K562 (cell line): Measurements from ENCODE around the gene EIF1B. TPM values are rescaled to one million over a fixed set of nuclear protein-coding genes. Genes with fewer than 3 reads are reported as not detected.

Experiments used
- ARNT ChIP-seq, 2 experiments: fragments of 450-650 bp; IDR thresholded peaks; 2 replicates each; pipeline ENCODE4 v1.6.1; 2016; ENCODE audit warnings: mild to moderate bottlenecking in 1 of 2
- ESRRA ChIP-seq: fragments of 450-650 bp; IDR thresholded peaks from 2 replicates; pipeline ENCODE4 v1.6.1; 2014; ENCODE audit warnings: low read depth, mild to moderate bottlenecking, moderate library complexity, borderline replicate concordance
- NR1H2 ChIP-seq: sonication (generic); formaldehyde crosslinking; IDR thresholded peaks from 2 replicates; pipeline ENCODE4 v1.4.0; 2020; ENCODE audit warnings: mild to moderate bottlenecking, missing genetic modification reagents
- NR4A1 ChIP-seq, 2 experiments: fragments of 250-450 bp in 1 of 2; fragments of 450-650 bp in 1 of 2; sonication (Bioruptor Pico) in 1 of 2; IDR thresholded peaks; 2 replicates each; pipeline versions ENCODE4 v1.4.0 to v1.6.1; 2016 to 2020; ENCODE audit warnings: mild to moderate bottlenecking in 2 of 2, missing compliant biosample characterization in 1 of 2, missing genetic modification characterization in 1 of 2, moderate library complexity in 1 of 2
- RBM17 ChIP-seq: fragments of 200-400 bp; formaldehyde crosslinking; IDR thresholded peaks from 2 replicates; pipeline ENCODE4 v1.6.1; 2017; ENCODE audit warnings: low read depth, mild to moderate bottlenecking, low read length, borderline replicate concordance
- RFX1 ChIP-seq: fragments of 450-650 bp; IDR thresholded peaks from 2 replicates; pipeline ENCODE4 v1.6.1; 2016; ENCODE audit warnings: mild to moderate bottlenecking, moderate library complexity
- SMC3 ChIP-seq: conservative IDR thresholded peaks from 2 replicates; pipeline ENCODE4 v1.6.1; 2011; ENCODE audit warnings: low read depth, low read length, improper control_type of control experiment; ENCODE audit not compliant: insufficient read depth
- TCF3 ChIP-seq: sonication (generic); formaldehyde crosslinking; IDR thresholded peaks from 2 replicates; pipeline ENCODE4 v1.4.0; 2020; ENCODE audit warnings: mild to moderate bottlenecking, missing genetic modification reagents
- U2AF2 ChIP-seq: fragments of 200-400 bp; formaldehyde crosslinking; optimal IDR thresholded peaks from 2 replicates; pipeline ENCODE3; 2017; ENCODE audit warnings: low read depth, mild to moderate bottlenecking, low read length
- ZEB2 ChIP-seq: fragments of 450-650 bp; IDR thresholded peaks from 2 replicates; pipeline ENCODE4 v1.6.1; 2016
- ZNF239 ChIP-seq: fragments of 250-450 bp; sonication (Bioruptor Pico); IDR thresholded peaks from 2 replicates; pipeline ENCODE4 v1.4.0; 2020; ENCODE audit warnings: mild to moderate bottlenecking
- ZNF311 ChIP-seq: fragments of 250-450 bp; sonication (Bioruptor Pico); IDR thresholded peaks from 2 replicates; pipeline ENCODE4 v1.4.0; 2020; ENCODE audit warnings: mild to moderate bottlenecking, moderate library complexity
- ZNF76 ChIP-seq: fragments of 250-450 bp; sonication (Bioruptor Pico); IDR thresholded peaks from 2 replicates; pipeline ENCODE4 v1.4.0; 2020; ENCODE audit warnings: mild to moderate bottlenecking, moderate library complexity, borderline replicate concordance
- polyA plus RNA-seq, 8 experiments: library from polyadenylated mRNA; depleted of rRNA in 4 of 8; stranded (reverse) in 5 of 8; unstranded in 3 of 8; fragments of >200 nt; fragmentation: Nextera tagmentation in 2 of 8; fragmentation: Illumina TruSeq in 1 of 8; extraction: Ambion mirVana in 2 of 8; extraction: Trizol in 1 of 8; gene quantifications; 2 replicates each; pipeline versions ENCODE4 v1.2.1 to v1.2.3, GENCODE V29; 2011 to 2014; ENCODE audit warnings: inconsistent platforms in 1 of 8, missing spikeins in 1 of 8
- total RNA-seq, 7 experiments: library from RNA; depleted of rRNA in 6 of 7; stranded (reverse); fragments of >200 nt in 6 of 7; fragmentation: Illumina TruSeq in 2 of 7; extraction: Trizol in 2 of 7; gene quantifications; 2 replicates each; pipeline versions ENCODE4 v1.2.1 to v1.2.3, GENCODE V29; 2011 to 2021; ENCODE audit warnings: low replicate concordance in 1 of 7
- TF ChIP-seq, protein P1 (sequence below): fragments of 150-350 bp; IDR thresholded peaks from 2 replicates; pipeline ENCODE4 v1.6.1; 2014; ENCODE audit warnings: low read depth, mild to moderate bottlenecking, low read length, borderline replicate concordance
- TF ChIP-seq, protein P2 (sequence below): fragments of 450-650 bp; IDR thresholded peaks from 2 replicates; pipeline ENCODE4 v1.6.1; 2016; ENCODE audit warnings: missing biosample characterization, missing genetic modification characterization
- TF ChIP-seq, protein P3 (sequence below): sonication (generic); formaldehyde crosslinking; IDR thresholded peaks from 2 replicates; pipeline ENCODE4 v1.8.0; 2022; ENCODE audit warnings: missing genetic modification reagents, mild to moderate bottlenecking, moderate library complexity, borderline replicate concordance

Gene EIF1B
- total and polyA plus RNA-seq, 9 of the 15 experiments (the other 6 are each of a cell fraction or from before 2014, with no cell fraction given) = 18.1 to 184 (median 78.9) TPM

DNA sequence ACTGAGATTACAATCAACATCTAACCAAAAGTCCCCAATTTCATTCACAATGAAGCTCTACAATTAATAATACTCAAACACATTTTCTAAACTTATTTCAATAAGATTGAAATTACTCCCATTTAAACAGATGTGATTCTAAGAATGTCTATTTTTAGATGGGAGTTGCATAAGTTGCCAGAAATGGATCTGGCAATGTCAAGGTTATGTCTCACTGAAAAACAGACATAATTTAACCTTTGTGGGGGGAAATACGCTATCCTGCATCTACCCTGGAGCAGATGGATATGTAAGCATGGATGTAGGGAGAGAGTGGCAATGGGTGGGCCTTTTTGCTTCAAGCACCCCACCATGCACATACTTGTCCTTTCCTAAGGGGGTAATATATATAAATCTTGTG, 6.7 kb upstream of the EIF1B start (continued):
- TF ChIP-seq, protein P1, sequence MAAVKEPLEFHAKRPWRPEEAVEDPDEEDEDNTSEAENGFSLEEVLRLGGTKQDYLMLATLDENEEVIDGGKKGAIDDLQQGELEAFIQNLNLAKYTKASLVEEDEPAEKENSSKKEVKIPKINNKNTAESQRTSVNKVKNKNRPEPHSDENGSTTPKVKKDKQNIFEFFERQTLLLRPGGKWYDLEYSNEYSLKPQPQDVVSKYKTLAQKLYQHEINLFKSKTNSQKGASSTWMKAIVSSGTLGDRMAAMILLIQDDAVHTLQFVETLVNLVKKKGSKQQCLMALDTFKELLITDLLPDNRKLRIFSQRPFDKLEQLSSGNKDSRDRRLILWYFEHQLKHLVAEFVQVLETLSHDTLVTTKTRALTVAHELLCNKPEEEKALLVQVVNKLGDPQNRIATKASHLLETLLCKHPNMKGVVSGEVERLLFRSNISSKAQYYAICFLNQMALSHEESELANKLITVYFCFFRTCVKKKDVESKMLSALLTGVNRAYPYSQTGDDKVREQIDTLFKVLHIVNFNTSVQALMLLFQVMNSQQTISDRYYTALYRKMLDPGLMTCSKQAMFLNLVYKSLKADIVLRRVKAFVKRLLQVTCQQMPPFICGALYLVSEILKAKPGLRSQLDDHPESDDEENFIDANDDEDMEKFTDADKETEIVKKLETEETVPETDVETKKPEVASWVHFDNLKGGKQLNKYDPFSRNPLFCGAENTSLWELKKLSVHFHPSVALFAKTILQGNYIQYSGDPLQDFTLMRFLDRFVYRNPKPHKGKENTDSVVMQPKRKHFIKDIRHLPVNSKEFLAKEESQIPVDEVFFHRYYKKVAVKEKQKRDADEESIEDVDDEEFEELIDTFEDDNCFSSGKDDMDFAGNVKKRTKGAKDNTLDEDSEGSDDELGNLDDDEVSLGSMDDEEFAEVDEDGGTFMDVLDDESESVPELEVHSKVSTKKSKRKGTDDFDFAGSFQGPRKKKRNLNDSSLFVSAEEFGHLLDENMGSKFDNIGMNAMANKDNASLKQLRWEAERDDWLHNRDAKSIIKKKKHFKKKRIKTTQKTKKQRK = no peak
- TF ChIP-seq RFX1 (no peak), ZNF311 (CRISPR knock-in tag) (no peak), ZEB2 (no peak), ESRRA (no peak), ZNF239 (CRISPR knock-in tag) (no peak), TCF3 (CRISPR knock-in tag) (no peak), NR1H2 (CRISPR knock-in tag) (no peak), RBM17 (no peak), NR4A1 (CRISPR knock-in tag; IDR thresholded peaks at IDR 0.05) (no peak), NR4A1 (tag; IDR thresholded peaks at IDR 0.05) (peak; percentile 32; the same call in 1 of the 2 replicates), U2AF2 (no peak), ZNF76 (CRISPR knock-in tag) (no peak), SMC3 (no peak), ARNT (IDR thresholded peaks at IDR 0.05) (no peak)
- TF ChIP-seq, protein P2, sequence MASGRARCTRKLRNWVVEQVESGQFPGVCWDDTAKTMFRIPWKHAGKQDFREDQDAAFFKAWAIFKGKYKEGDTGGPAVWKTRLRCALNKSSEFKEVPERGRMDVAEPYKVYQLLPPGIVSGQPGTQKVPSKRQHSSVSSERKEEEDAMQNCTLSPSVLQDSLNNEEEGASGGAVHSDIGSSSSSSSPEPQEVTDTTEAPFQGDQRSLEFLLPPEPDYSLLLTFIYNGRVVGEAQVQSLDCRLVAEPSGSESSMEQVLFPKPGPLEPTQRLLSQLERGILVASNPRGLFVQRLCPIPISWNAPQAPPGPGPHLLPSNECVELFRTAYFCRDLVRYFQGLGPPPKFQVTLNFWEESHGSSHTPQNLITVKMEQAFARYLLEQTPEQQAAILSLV = no peak
- TF ChIP-seq, protein P3, sequence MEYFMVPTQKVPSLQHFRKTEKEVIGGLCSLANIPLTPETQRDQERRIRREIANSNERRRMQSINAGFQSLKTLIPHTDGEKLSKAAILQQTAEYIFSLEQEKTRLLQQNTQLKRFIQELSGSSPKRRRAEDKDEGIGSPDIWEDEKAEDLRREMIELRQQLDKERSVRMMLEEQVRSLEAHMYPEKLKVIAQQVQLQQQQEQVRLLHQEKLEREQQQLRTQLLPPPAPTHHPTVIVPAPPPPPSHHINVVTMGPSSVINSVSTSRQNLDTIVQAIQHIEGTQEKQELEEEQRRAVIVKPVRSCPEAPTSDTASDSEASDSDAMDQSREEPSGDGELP (CRISPR knock-in tag) = no peak
